ENCODE measurements around the gene ZKSCAN8.

DNA sequence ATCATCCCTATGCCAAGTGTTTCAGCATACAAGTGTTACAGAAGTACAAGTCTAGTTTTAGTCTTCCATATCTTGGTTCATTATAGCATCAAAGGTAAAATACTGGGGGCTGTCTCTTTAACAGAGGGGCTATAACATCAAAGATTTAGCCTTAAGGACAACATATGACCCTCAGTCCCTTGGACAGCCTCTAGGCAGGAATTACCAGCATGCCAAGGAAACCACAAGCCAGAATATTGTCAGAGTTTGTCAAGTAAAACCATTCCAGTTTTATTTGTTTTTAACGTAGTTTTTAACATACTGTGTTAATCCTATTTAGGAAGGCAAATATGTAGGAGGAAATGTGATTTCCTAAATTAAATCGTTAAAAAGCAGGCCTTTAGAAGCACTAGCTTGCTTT lies 18.6 kb downstream of the ZKSCAN8 start:
- no peak for TF ChIP-seq POLR2A (IDR thresholded peaks at IDR 0.05; ENCODE audit: low read length)
- no peak for TF ChIP-seq GATA1 (IDR thresholded peaks at IDR 0.05; ENCODE audit: low read depth, low read length)
